Astrocyte of the spinal cord (primary cell): ENCODE measurements around the gene MSI2.

Source experiments
- DNase-seq: peaks from one replicate; pipeline ENCODE4 v3.0.0; 2011; ENCODE audit warnings: low read depth, low spot score
- H3K4me3 ChIP-seq: 2 replicates; pipeline ENCODE4 v1.5.1; 2011; ENCODE audit warnings: low read depth, mild to moderate bottlenecking, low read length, moderate library complexity
- CTCF ChIP-seq: IDR thresholded peaks from 2 replicates; pipeline ENCODE4 v1.5.1; 2012; ENCODE audit warnings: low read depth, mild to moderate bottlenecking, low read length, inconsistent platforms
- in situ Hi-C: cut with HindIII; loops from 2 replicates; pipeline ENCODE4 v1.10.0; 2017; ENCODE audit warnings: low sequenced_read_pairs

Gene MSI2

GRCh38 chr17:57566721-57567120, 310.4 kb downstream of the MSI2 start:
- DNase-seq: no peak
- in situ Hi-C loops: no loop called here
- no peak for TF ChIP-seq CTCF
- no peak overlapping the region for H3K4me3 ChIP-seq

- TF ChIP-seq CTCF: no peak
- in situ Hi-C loops: no loop called here
- DNase-seq: no peak
- H3K4me3 ChIP-seq: no peak overlapping the region
Measured at GRCh38 chr17:57567251-57567650, 310.9 kb downstream of the MSI2 start.

- H3K4me3 ChIP-seq: no peak overlapping the region
- in situ Hi-C loops: no loop called here
- TF ChIP-seq CTCF: no peak
- DNase-seq: no peak
Measured at GRCh38 chr17:57568340-57568739, 312.0 kb downstream of the MSI2 start.

- no peak for DNase-seq
- TF ChIP-seq CTCF: no peak
- H3K4me3 ChIP-seq: no peak overlapping the region
- in situ Hi-C loops: no loop called here
Measured at GRCh38 chr17:57569021-57569420, 312.7 kb downstream of the MSI2 start.

GRCh38 chr17:57569853-57570252, 313.5 kb downstream of the MSI2 start:
- in situ Hi-C loops: no loop called here
- no peak overlapping the region for H3K4me3 ChIP-seq
- TF ChIP-seq CTCF: no peak
- no peak for DNase-seq

GRCh38 chr17:57570724-57571344, 314.5 kb downstream of the MSI2 start:
- in situ Hi-C loops: no loop called here
- DNase-seq: peak; percentile 37
- no peak overlapping the region for H3K4me3 ChIP-seq
- TF ChIP-seq CTCF: no peak

GRCh38 chr17:57572062-57572461, 315.7 kb downstream of the MSI2 start:
- no peak for TF ChIP-seq CTCF
- in situ Hi-C loops: no loop called here
- no peak for DNase-seq
- H3K4me3 ChIP-seq: no peak overlapping the region
